ENCODE data around the gene PDLIM4.

The PDLIM4 gene

DNA sequence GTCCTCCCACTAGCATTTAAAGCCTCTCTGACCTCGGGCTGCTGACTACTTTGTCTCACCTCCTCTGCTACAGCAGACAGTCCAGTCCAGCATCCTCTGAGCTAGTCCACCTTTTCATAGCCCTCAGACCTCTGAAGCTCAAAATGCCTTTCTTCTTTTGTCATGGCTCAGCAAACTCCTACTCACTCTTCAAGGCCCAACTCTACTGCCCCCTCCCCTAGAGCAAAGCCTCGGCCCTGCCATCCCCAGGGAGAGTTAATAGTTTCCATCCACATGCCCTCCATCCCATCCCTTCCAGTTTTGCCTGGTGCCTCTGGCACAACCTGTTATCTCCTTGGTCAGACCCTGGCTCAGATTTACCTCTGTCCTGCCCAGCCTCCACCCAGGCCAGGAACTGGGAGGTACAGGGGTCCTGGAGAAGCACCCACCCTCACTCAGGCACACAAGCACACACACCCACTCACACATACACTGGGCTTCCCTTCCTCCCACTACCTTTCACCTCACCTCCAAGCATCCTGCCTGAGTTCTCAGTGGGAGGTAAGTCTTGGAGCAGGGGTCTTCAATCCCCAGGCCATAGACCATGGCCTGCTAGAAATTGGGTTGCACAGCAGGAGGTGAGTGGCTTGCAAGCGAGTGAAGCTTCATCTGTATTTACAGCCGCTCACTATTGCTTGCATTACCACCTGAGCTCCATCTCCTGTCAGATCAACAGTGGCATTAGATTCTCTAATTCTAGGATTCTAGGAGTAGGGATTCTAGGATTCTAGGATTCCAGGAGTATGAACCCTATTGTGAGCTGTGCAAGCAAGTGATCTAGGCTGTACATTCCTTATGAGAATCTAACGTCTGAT lies 18.1 kb downstream of the PDLIM4 start:
- H3K79me1 ChIP-seq (ENCODE audit: low read length): no peaks in the 10 kb centered on the region
- no peak overlapping the region for H4K5ac ChIP-seq (ENCODE audit: low read length)
- no peak overlapping the region for H2BK120ac ChIP-seq (ENCODE audit: low read depth, low read length)
- no peak for DNase-seq
- WGBS (ENCODE audit: extremely low coverage, insufficient coverage, low lambda C conversion rate): no CpG with 5 or more reads among the region's 5 CpGs
- H3K4me2 ChIP-seq (ENCODE audit: low read length): no peak overlapping the region
- H3K27ac ChIP-seq (ENCODE audit: low read depth, low read length): no peak overlapping the region
- no peak overlapping the region for H3K4ac ChIP-seq (ENCODE audit: low read depth, low read length)
- no peak overlapping the region for H4K8ac ChIP-seq (ENCODE audit: low read depth, low read length)
- no peak overlapping the region for H3K56ac ChIP-seq (ENCODE audit: low read length)
- H3K9ac ChIP-seq (ENCODE audit: low read length): no peak overlapping the region
- no peaks in the 10 kb centered on the region for H3K4me1 ChIP-seq (ENCODE audit: control insufficient read depth, low read depth, low read length)
- no peak overlapping the region for H2BK15ac ChIP-seq (replicated peaks; ENCODE audit: low read depth)
- H3K79me2 ChIP-seq (ENCODE audit: control insufficient read depth, insufficient read depth, low read length): no peaks in the 10 kb centered on the region
- H3K18ac ChIP-seq (ENCODE audit: low read length): no peak overlapping the region
- no peak overlapping the region for H3K23ac ChIP-seq (ENCODE audit: low read length)
- H3K27me3 ChIP-seq (ENCODE audit: insufficient read depth, low read length, poor library complexity): no peaks in the 10 kb centered on the region
- no peak overlapping the region for H3K4me3 ChIP-seq (ENCODE audit: low read length)
- H2AK5ac ChIP-seq (ENCODE audit: low read length): no peak overlapping the region
- no peak overlapping the region for H2BK5ac ChIP-seq (ENCODE audit: low read length)
- H3K36me3 ChIP-seq (ENCODE audit: control insufficient read depth, insufficient read depth, low read length): no peaks in the 10 kb centered on the region

DNA sequence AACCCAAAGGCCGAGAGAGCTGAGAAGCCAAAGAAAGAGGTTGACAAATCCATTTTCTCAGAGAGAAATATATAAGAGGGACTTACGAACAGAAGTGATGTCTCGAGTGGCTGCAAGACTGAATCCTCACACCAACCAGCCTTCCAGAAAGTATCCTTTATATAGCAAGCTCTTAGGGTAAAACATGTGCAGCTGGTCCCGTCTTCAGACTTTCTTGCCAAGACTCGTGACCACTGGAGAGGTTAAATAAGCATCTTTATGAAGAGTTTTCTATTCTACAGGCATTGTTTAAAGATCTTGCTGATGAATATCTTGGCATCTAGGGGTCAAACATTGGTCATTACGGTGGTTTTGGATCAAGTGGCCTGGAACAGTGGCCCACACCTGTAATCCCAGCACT lies 19.8 kb downstream of the PDLIM4 start:
- no peak overlapping the region for H3K4me2 ChIP-seq (ENCODE audit: low read length)
- no peak overlapping the region for H4K5ac ChIP-seq (ENCODE audit: low read length)
- no peak overlapping the region for H3K4me3 ChIP-seq (ENCODE audit: low read length)
- H2AK5ac ChIP-seq (ENCODE audit: low read length): no peak overlapping the region
- H3K9ac ChIP-seq (ENCODE audit: low read length): no peak overlapping the region
- no peak overlapping the region for H2BK5ac ChIP-seq (ENCODE audit: low read length)
- H3K56ac ChIP-seq (ENCODE audit: low read length): no peak overlapping the region
- H4K8ac ChIP-seq (ENCODE audit: low read depth, low read length): no peak overlapping the region
- no peak overlapping the region for H3K18ac ChIP-seq (ENCODE audit: low read length)
- H3K23ac ChIP-seq (ENCODE audit: low read length): no peak overlapping the region
- H3K79me2 ChIP-seq (ENCODE audit: control insufficient read depth, insufficient read depth, low read length): no peaks in the 10 kb centered on the region
- H3K36me3 ChIP-seq (ENCODE audit: control insufficient read depth, insufficient read depth, low read length): no peaks in the 10 kb centered on the region
- no peaks in the 10 kb centered on the region for H3K27me3 ChIP-seq (ENCODE audit: insufficient read depth, low read length, poor library complexity)
- no peak for DNase-seq
- no peak overlapping the region for H3K27ac ChIP-seq (ENCODE audit: low read depth, low read length)
- no peak overlapping the region for H2BK15ac ChIP-seq (replicated peaks; ENCODE audit: low read depth)
- H3K4me1 ChIP-seq (ENCODE audit: control insufficient read depth, low read depth, low read length): no peaks in the 10 kb centered on the region
- no peak overlapping the region for H3K4ac ChIP-seq (ENCODE audit: low read depth, low read length)
- H3K79me1 ChIP-seq (ENCODE audit: low read length): no peaks in the 10 kb centered on the region
- WGBS (ENCODE audit: extremely low coverage, insufficient coverage, low lambda C conversion rate): no CpG with 5 or more reads among the region's 6 CpGs
- H2BK120ac ChIP-seq (ENCODE audit: low read depth, low read length): no peak overlapping the region

DNA sequence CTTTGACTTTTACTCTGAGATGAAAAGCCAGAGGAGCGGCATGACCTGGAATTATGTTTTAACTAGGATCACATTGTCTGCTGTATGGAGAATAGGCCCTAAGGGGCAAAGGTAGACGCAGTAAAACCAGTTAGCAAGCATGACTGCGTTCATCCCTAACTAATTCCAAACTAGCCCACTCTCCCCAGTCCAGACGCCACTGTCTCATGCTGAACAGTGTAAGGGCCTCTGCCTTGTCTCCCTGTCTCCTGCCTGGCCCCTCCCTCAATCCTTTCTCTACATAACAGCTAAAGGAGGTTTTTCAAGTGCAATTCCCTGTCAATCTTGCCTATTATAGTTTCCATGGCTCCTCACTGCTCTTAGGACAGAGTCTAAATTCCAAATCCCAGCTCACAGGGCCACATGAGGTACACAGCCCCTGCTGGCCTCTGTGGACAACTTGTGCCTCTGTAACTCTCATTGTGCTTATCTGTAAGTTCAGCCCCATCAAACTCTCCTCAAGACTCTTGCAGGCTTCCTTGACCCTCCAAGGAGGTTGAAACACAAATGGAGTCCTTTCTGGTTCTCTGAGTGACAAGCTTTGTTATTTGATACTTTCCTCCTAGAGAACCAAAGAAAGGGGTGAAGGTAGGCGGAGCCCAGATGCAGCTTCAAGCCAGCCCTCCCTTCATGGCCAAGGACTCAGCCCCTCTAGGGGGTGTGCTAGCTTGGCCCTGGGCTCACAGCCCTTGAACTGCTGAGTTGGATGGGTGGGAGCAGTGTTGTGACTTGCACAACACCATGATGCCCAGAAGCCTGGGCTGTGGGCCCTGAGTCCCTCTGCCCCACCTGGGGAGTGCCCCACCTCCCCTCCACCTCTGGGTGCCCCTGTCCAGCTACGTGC lies 20.7 kb downstream of the PDLIM4 start:
- no peaks in the 10 kb centered on the region for H3K27me3 ChIP-seq (ENCODE audit: insufficient read depth, low read length, poor library complexity)
- no CpG with 5 or more reads among the region's 6 CpGs for whole genome bisulfite sequencing (ENCODE audit: extremely low coverage, insufficient coverage, low lambda C conversion rate)
- no peak overlapping the region for H3K4ac ChIP-seq (ENCODE audit: low read depth, low read length)
- H3K4me3 ChIP-seq (ENCODE audit: low read length): no peak overlapping the region
- no peak overlapping the region for H3K27ac ChIP-seq (ENCODE audit: low read depth, low read length)
- no peak overlapping the region for H2BK120ac ChIP-seq (ENCODE audit: low read depth, low read length)
- H3K18ac ChIP-seq (ENCODE audit: low read length): no peak overlapping the region
- no peaks in the 10 kb centered on the region for H3K4me1 ChIP-seq (ENCODE audit: control insufficient read depth, low read depth, low read length)
- H3K79me2 ChIP-seq (ENCODE audit: control insufficient read depth, insufficient read depth, low read length): no peaks in the 10 kb centered on the region
- DNase-seq: no peak
- H3K79me1 ChIP-seq (ENCODE audit: low read length): no peaks in the 10 kb centered on the region
- no peak overlapping the region for H3K9ac ChIP-seq (ENCODE audit: low read length)
- H3K36me3 ChIP-seq (ENCODE audit: control insufficient read depth, insufficient read depth, low read length): no peaks in the 10 kb centered on the region
- H3K23ac ChIP-seq (ENCODE audit: low read length): no peak overlapping the region
- no peak overlapping the region for H4K8ac ChIP-seq (ENCODE audit: low read depth, low read length)
- no peak overlapping the region for H3K4me2 ChIP-seq (ENCODE audit: low read length)
- H4K5ac ChIP-seq (ENCODE audit: low read length): no peak overlapping the region
- no peak overlapping the region for H3K56ac ChIP-seq (ENCODE audit: low read length)
- H2AK5ac ChIP-seq (ENCODE audit: low read length): no peak overlapping the region
- H2BK5ac ChIP-seq (ENCODE audit: low read length): no peak overlapping the region
- H2BK15ac ChIP-seq (replicated peaks; ENCODE audit: low read depth): no peak overlapping the region

DNA sequence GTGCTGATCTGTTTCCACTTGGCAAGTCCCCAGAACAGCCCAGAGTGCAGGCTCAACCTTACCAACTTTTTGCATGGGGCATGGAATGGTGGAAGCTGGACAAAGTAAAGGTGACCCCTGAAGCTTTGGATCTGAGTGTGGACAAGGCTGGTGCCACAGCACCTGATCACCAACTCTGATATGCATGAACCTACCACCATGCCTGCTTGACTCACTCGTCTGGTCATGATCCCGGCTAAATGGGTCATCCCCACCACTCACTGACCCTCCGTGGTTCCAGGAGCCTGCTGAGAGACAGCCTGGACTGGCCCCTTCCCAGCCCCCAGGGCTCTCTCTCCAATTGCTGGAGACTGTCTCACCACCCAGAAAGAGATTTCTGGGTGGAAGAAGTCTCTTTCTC lies 22.3 kb downstream of the PDLIM4 start:
- no peak for DNase-seq
- H2BK5ac ChIP-seq (ENCODE audit: low read length): no peak overlapping the region
- WGBS (ENCODE audit: extremely low coverage, insufficient coverage, low lambda C conversion rate): no CpG with 5 or more reads among the region's 3 CpGs
- no peak overlapping the region for H2BK15ac ChIP-seq (replicated peaks; ENCODE audit: low read depth)
- no peaks in the 10 kb centered on the region for H3K27me3 ChIP-seq (ENCODE audit: insufficient read depth, low read length, poor library complexity)
- no peak overlapping the region for H3K4ac ChIP-seq (ENCODE audit: low read depth, low read length)
- H3K4me1 ChIP-seq (ENCODE audit: control insufficient read depth, low read depth, low read length): no peaks in the 10 kb centered on the region
- no peak overlapping the region for H3K23ac ChIP-seq (ENCODE audit: low read length)
- no peak overlapping the region for H4K8ac ChIP-seq (ENCODE audit: low read depth, low read length)
- H3K36me3 ChIP-seq (ENCODE audit: control insufficient read depth, insufficient read depth, low read length): no peaks in the 10 kb centered on the region
- H3K79me2 ChIP-seq (ENCODE audit: control insufficient read depth, insufficient read depth, low read length): no peaks in the 10 kb centered on the region
- H3K4me2 ChIP-seq (ENCODE audit: low read length): no peak overlapping the region
- H2AK5ac ChIP-seq (ENCODE audit: low read length): no peak overlapping the region
- no peak overlapping the region for H3K18ac ChIP-seq (ENCODE audit: low read length)
- H3K79me1 ChIP-seq (ENCODE audit: low read length): no peaks in the 10 kb centered on the region
- H3K56ac ChIP-seq (ENCODE audit: low read length): no peak overlapping the region
- H3K9ac ChIP-seq (ENCODE audit: low read length): no peak overlapping the region
- H4K5ac ChIP-seq (ENCODE audit: low read length): no peak overlapping the region
- no peak overlapping the region for H3K4me3 ChIP-seq (ENCODE audit: low read length)
- no peak overlapping the region for H3K27ac ChIP-seq (ENCODE audit: low read depth, low read length)
- no peak overlapping the region for H2BK120ac ChIP-seq (ENCODE audit: low read depth, low read length)

DNA sequence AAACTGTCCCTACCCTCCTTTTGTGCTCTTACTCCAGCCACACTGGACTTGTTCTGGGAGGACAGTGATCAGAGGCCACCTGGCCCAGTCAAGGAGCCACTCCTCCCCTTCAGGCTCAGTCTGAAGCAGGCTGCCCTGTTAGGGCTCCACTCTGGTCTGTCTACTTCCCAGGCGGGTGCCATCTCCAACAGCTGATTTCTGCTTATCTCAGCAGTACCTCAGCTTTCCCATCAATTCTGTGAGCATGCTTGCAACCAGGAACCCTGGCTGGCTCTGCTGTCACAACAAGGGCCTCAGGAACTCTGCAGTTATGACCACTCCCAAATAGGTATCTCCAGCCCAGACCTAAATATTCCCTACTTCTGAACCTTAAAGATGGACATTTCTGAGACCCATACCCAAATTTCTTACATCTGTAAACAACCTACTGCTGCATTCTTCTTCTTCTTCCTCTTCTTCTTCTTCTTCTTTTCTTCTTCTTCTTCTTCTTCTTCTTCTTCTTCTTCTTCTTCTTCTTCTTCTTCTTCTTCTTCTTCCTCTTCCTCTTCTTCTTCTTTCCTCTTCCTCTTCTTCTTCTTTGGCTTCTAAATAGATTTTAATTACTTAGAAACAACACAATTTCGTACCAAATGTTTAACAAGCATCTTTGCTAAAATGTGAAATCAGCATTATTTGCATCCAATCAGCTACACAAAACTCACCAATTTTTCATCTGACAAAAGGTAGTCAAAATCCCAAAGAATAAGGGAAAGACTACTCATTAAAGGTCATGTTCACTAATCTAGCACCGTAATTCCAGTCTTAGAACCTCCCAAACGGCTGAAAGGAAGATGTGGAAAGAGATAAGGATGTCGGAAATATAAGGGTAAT lies 23.1 kb downstream of the PDLIM4 start:
- H3K79me1 ChIP-seq (ENCODE audit: low read length): no peaks in the 10 kb centered on the region
- H3K56ac ChIP-seq (ENCODE audit: low read length): no peak overlapping the region
- no peaks in the 10 kb centered on the region for H3K4me1 ChIP-seq (ENCODE audit: control insufficient read depth, low read depth, low read length)
- H3K9ac ChIP-seq (ENCODE audit: low read length): no peak overlapping the region
- no peaks in the 10 kb centered on the region for H3K36me3 ChIP-seq (ENCODE audit: control insufficient read depth, insufficient read depth, low read length)
- no peak overlapping the region for H3K27ac ChIP-seq (ENCODE audit: low read depth, low read length)
- no peak for DNase-seq
- WGBS (ENCODE audit: extremely low coverage, insufficient coverage, low lambda C conversion rate): no CpG with 5 or more reads among the region's 5 CpGs
- no peak overlapping the region for H2BK5ac ChIP-seq (ENCODE audit: low read length)
- H4K8ac ChIP-seq (ENCODE audit: low read depth, low read length): no peak overlapping the region
- H2AK5ac ChIP-seq (ENCODE audit: low read length): no peak overlapping the region
- H4K5ac ChIP-seq (ENCODE audit: low read length): no peak overlapping the region
- H3K27me3 ChIP-seq (ENCODE audit: insufficient read depth, low read length, poor library complexity): no peaks in the 10 kb centered on the region
- H3K4ac ChIP-seq (ENCODE audit: low read depth, low read length): no peak overlapping the region
- no peak overlapping the region for H3K4me2 ChIP-seq (ENCODE audit: low read length)
- H3K4me3 ChIP-seq (ENCODE audit: low read length): no peak overlapping the region
- no peak overlapping the region for H3K23ac ChIP-seq (ENCODE audit: low read length)
- H2BK15ac ChIP-seq (replicated peaks; ENCODE audit: low read depth): no peak overlapping the region
- H3K18ac ChIP-seq (ENCODE audit: low read length): no peak overlapping the region
- H2BK120ac ChIP-seq (ENCODE audit: low read depth, low read length): no peak overlapping the region
- H3K79me2 ChIP-seq (ENCODE audit: control insufficient read depth, insufficient read depth, low read length): no peaks in the 10 kb centered on the region
